ENCODE data around the gene RGMB. TPM values are rescaled to one million over a fixed set of nuclear protein-coding genes. Genes with fewer than 3 reads are reported as not detected.
"Not testable (repeated sequence)": the region's sequence is repeated elsewhere in the genome, so short reads cannot be mapped to it uniquely, and the experiment has no call there.

RGMB gene
- total RNA-seq, 2 experiments from 2014 or later, result 0.13 to 0.16 TPM

GRCh38 chr5:98749046-98749445 lies 24.4 kb upstream of the RGMB start:
- Mint-ChIP-seq H3K36me3 (ENCODE audit: low read depth) (no peaks in the 10 kb centered on the region), H3K4me3 (no peak overlapping the region), H3K27ac (no peak overlapping the region), H3K9me3 (ENCODE audit: insufficient read depth) (no peaks in the 10 kb centered on the region), H3K4me1 (ENCODE audit: low read depth) (no peaks in the 10 kb centered on the region), H3K27me3 (ENCODE audit: low read depth) (peaks cover 23% of the 10 kb centered on the region)
- DNase-seq, result no peak
- CTCF ChIA-PET, result interaction anchor here (8.1 kb wide), 1 partner anchor 19 kb away, joined by 52 read pairs; no protein-coding TSS in a partner anchor
- no peak for ATAC-seq
- POLR2A ChIA-PET, result interaction anchor here (0.6 kb wide), 1 partner anchor 1451 kb away, joined by 3 read pairs; no protein-coding TSS in a partner anchor

- Mint-ChIP-seq H3K27ac (no peak overlapping the region), H3K4me3 (no peak overlapping the region), H3K36me3 (ENCODE audit: low read depth) (no peaks in the 10 kb centered on the region), H3K9me3 (ENCODE audit: insufficient read depth) (no peaks in the 10 kb centered on the region), H3K4me1 (ENCODE audit: low read depth) (no peaks in the 10 kb centered on the region), H3K27me3 (ENCODE audit: low read depth) (peaks cover 13% of the 10 kb centered on the region)
- DNase-seq, result no peak
- ChIA-PET POLR2A (no interaction called here), CTCF (interaction anchor here (0.8 to 8.1 kb wide), 3 partner anchors 18 to 1520 kb away, joined by 3 to 52 read pairs (median 3); no protein-coding TSS in a partner anchor)
- no peak for ATAC-seq
Observed at GRCh38 chr5:98750693-98751092, 22.8 kb upstream of the RGMB start.

- CTCF ChIA-PET, result interaction anchor here (8.1 kb wide), 1 partner anchor 16 kb away, joined by 52 read pairs; no protein-coding TSS in a partner anchor
- ATAC-seq; H3K4me1 Mint-ChIP-seq (ENCODE audit: low read depth); H3K9me3 Mint-ChIP-seq (ENCODE audit: insufficient read depth); POLR2A ChIA-PET; H3K27ac Mint-ChIP-seq; DNase-seq; H3K4me3 Mint-ChIP-seq; H3K36me3 Mint-ChIP-seq (ENCODE audit: low read depth); H3K27me3 Mint-ChIP-seq (ENCODE audit: low read depth): not testable (repeated sequence)
Observed at GRCh38 chr5:98752331-98752730, 21.1 kb upstream of the RGMB start.

GRCh38 chr5:98752801-98753200 lies 20.7 kb upstream of the RGMB start:
- H3K4me1 Mint-ChIP-seq (ENCODE audit: low read depth); H3K27ac Mint-ChIP-seq; POLR2A ChIA-PET; H3K36me3 Mint-ChIP-seq (ENCODE audit: low read depth); H3K9me3 Mint-ChIP-seq (ENCODE audit: insufficient read depth); DNase-seq; H3K4me3 Mint-ChIP-seq; ATAC-seq; H3K27me3 Mint-ChIP-seq (ENCODE audit: low read depth): not testable (repeated sequence)
- CTCF ChIA-PET, result interaction anchor here (1.5 to 8.1 kb wide), 2 partner anchors 16 to 18 kb away, joined by 4 to 52 read pairs; no protein-coding TSS in a partner anchor

GRCh38 chr5:98753507-98753906 lies 20.0 kb upstream of the RGMB start:
- CTCF ChIA-PET, result interaction anchor here (1.2 to 8.1 kb wide), 3 partner anchors 15 to 19 kb away, joined by 3 to 52 read pairs (median 4); no protein-coding TSS in a partner anchor
- H3K4me1 Mint-ChIP-seq (ENCODE audit: low read depth), result no peaks in the 10 kb centered on the region
- H3K27ac Mint-ChIP-seq, result no peak overlapping the region
- no peak for DNase-seq
- H3K27me3 Mint-ChIP-seq (ENCODE audit: low read depth), result peaks cover 4% of the 10 kb centered on the region
- no peak for ATAC-seq
- POLR2A ChIA-PET, result no interaction called here
- no peaks in the 10 kb centered on the region for H3K9me3 Mint-ChIP-seq (ENCODE audit: insufficient read depth)
- no peaks in the 10 kb centered on the region for H3K36me3 Mint-ChIP-seq (ENCODE audit: low read depth)
- H3K4me3 Mint-ChIP-seq, result no peak overlapping the region

DNA sequence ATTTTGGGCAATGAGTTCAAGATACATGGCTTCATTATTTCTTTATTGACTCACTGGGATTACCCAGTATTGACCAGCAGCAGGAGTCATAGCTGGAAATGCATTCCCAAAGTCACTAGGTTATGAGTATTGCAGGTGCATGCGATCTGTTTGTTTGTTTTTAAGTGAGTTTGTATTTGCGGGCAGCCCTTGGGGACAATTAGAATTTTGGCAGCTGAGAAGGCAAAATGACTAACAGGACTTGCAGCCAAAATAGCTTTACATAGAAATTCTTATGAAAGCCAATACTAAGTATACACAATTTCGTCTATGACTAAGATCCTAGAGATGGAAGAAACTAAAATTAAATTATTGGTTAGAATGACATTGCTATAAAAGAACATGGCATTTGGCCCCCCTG lies 18.1 kb upstream of the RGMB start:
- Mint-ChIP-seq H3K9me3 (ENCODE audit: insufficient read depth) (no peaks in the 10 kb centered on the region), H3K36me3 (ENCODE audit: low read depth) (no peaks in the 10 kb centered on the region), H3K27me3 (ENCODE audit: low read depth) (peaks cover 4% of the 10 kb centered on the region), H3K4me1 (ENCODE audit: low read depth) (no peaks in the 10 kb centered on the region), H3K27ac (no peak overlapping the region), H3K4me3 (no peak overlapping the region)
- ChIA-PET CTCF (interaction anchor here (8.1 kb wide), 1 partner anchor 13 kb away, joined by 52 read pairs; no protein-coding TSS in a partner anchor), POLR2A (no interaction called here)
- DNase-seq, result no peak
- ATAC-seq, result no peak

DNA sequence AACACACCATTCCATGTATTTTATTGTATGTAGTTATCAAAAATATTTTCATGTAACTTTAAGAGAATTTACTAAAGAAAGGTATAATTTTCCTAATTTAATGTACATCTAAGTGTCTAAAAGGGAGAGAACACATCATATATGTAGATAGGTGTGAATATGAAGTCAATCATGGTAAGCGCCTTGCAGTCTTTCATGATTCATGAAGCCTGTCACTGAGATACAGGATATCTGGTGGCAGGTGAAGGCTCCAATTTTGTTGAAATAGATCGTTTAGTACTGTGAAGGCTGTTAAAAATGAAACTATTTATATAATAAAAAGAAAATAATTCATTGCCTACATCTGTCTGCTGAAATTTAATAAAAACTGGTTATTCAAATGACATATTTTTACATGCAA lies 15.5 kb upstream of the RGMB start:
- ChIA-PET CTCF (no interaction called here), POLR2A (no interaction called here)
- Mint-ChIP-seq H3K4me1 (ENCODE audit: low read depth) (no peaks in the 10 kb centered on the region), H3K36me3 (ENCODE audit: low read depth) (no peaks in the 10 kb centered on the region), H3K27me3 (ENCODE audit: low read depth) (peaks cover 4% of the 10 kb centered on the region), H3K27ac (no peak overlapping the region), H3K4me3 (no peak overlapping the region), H3K9me3 (ENCODE audit: insufficient read depth) (no peaks in the 10 kb centered on the region)
- no peak for ATAC-seq
- no peak for DNase-seq

GRCh38 chr5:98763001-98763630 lies 10.3 kb upstream of the RGMB start:
- Mint-ChIP-seq H3K4me3 (no peak overlapping the region), H3K9me3 (ENCODE audit: insufficient read depth) (no peaks in the 10 kb centered on the region), H3K36me3 (ENCODE audit: low read depth) (no peaks in the 10 kb centered on the region), H3K27ac (no peak overlapping the region), H3K27me3 (ENCODE audit: low read depth) (peaks cover 29% of the 10 kb centered on the region), H3K4me1 (ENCODE audit: low read depth) (no peaks in the 10 kb centered on the region)
- ChIA-PET POLR2A (no interaction called here), CTCF (no interaction called here)
- ATAC-seq (no peak), DNase-seq (no peak)

DNA sequence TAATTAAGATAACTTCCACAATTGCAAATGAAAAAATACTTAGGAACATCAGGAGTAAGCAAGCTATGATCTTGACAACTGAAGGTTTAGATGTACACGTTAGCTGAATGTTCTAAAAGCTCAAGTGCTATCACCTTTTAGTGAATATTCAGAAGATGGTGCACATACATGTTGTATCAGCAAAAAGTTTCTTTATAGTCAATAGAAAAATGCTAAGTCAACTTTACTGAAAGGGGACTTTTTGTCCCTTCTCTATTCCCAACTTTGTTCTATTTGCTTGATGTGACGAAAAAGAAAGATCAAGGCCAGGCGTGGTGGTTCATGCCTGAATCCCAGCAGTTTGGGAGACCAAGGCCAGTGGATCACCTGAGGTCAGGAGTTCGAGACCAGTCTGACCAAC lies 7.6 kb upstream of the RGMB start:
- no peak for DNase-seq
- Mint-ChIP-seq H3K4me1 (ENCODE audit: low read depth) (peaks cover 21% of the 10 kb centered on the region), H3K27ac (no peak overlapping the region), H3K27me3 (ENCODE audit: low read depth) (peaks cover 49% of the 10 kb centered on the region), H3K9me3 (ENCODE audit: insufficient read depth) (no peaks in the 10 kb centered on the region), H3K4me3 (no peak overlapping the region), H3K36me3 (ENCODE audit: low read depth) (no peaks in the 10 kb centered on the region)
- no peak for ATAC-seq
- POLR2A ChIA-PET, result no interaction called here
- CTCF ChIA-PET, result no interaction called here

DNA sequence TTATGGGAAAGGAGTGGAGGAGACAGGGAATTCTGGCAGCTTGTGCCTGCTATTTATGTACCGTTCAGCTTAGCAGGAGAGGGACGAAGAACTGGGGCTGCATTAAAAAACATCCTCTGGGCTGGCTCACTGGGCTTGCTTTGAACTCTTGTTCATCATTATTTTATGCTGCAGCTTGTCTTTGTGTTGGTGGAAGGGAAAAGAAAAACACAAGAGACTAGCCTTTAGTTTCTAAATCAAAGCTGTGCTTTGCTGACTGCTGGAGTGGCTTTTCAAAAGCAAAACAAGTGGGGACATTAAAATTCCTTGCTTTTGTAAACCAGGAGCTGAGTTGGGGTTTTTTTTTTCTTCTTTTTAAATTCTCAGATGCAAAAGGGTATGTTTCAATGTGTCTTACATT lies 5.9 kb upstream of the RGMB start:
- DNase-seq (no peak), ATAC-seq (no peak)
- peaks cover 59% of the 10 kb centered on the region for H3K27me3 Mint-ChIP-seq (ENCODE audit: low read depth)
- no peak overlapping the region for H3K4me3 Mint-ChIP-seq
- H3K36me3 Mint-ChIP-seq (ENCODE audit: low read depth), result no peaks in the 10 kb centered on the region
- peaks cover 32% of the 10 kb centered on the region for H3K4me1 Mint-ChIP-seq (ENCODE audit: low read depth)
- H3K9me3 Mint-ChIP-seq (ENCODE audit: insufficient read depth), result no peaks in the 10 kb centered on the region
- no peak overlapping the region for H3K27ac Mint-ChIP-seq
- ChIA-PET CTCF (interaction anchor here (1.4 to 7.1 kb wide), 6 partner anchors 9 to 33 kb away, joined by 4 to 71 read pairs (median 13); no protein-coding TSS in a partner anchor), POLR2A (interaction anchor here (0.6 kb wide), 1 partner anchor 162 kb away, joined by 3 read pairs; no protein-coding TSS in a partner anchor)

DNA sequence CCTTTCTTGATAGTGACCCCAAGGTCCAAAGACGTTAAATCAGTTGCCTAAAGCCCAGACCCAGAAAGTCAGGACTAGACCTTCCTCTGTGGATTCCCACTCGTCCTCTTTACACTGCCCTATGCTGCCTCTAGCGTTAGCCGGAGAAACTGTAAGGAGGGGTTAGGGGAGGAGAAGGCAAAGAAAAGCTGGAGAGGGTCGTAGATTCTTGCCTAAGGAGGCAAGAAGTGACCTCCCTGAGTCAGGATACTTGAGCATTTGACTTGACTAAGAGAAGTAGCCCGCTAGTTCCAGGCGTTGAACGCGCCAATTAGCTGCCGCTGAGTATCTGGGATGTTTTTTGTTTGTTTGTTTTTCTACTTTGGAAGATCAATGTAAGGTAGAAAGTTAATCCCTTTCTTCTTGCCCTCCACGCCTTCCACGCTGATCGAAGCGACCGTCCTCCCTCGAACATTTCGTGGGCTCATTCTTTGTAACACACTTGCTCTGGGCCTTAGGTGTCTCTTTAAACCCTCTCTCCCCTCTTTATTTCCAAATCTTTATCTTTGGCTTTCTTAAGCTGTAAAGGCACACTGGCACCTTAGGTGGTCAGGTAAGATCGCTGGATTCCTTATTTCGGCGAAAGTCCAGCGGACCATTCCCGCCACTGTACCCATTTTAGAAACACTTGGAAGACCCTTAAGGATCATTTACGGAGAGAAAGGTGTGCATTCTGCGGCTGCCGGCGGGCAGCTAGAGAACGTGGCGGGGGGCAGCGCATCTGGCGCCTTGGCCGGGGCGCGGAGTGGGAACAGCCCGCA lies 5.1 kb upstream of the RGMB start:
- ATAC-seq, result peak; percentile 37
- Mint-ChIP-seq H3K4me3 (peak overlapping the region; percentile 84), H3K36me3 (ENCODE audit: low read depth) (no peaks in the 10 kb centered on the region), H3K27ac (no peak overlapping the region), H3K4me1 (ENCODE audit: low read depth) (peaks cover 40% of the 10 kb centered on the region), H3K27me3 (ENCODE audit: low read depth) (peaks cover 65% of the 10 kb centered on the region), H3K9me3 (ENCODE audit: insufficient read depth) (no peaks in the 10 kb centered on the region)
- peak; percentile 40 for DNase-seq
- POLR2A ChIA-PET, result interaction anchor here (0.6 kb wide), 2 partner anchors 161 to 924 kb away, joined by 3 read pairs; no protein-coding TSS in a partner anchor
- CTCF ChIA-PET, result interaction anchor here (0.6 to 7.1 kb wide), 21 partner anchors 9 to 293 kb away, joined by 3 to 71 read pairs (median 4); no protein-coding TSS in a partner anchor

GRCh38 chr5:98768960-98769209 lies 4.6 kb upstream of the RGMB start:
- no peak for DNase-seq

More at GRCh38 chr5:98768960-98769209, 4.6 kb upstream of the RGMB start:
- ChIA-PET POLR2A (interaction anchor here (0.6 kb wide), 1 partner anchor 924 kb away, joined by 3 read pairs; no protein-coding TSS in a partner anchor), CTCF (interaction anchor here (0.8 to 7.1 kb wide), 22 partner anchors 8 to 294 kb away, joined by 3 to 71 read pairs (median 4); no protein-coding TSS in a partner anchor)
- no peaks in the 10 kb centered on the region for H3K36me3 Mint-ChIP-seq (ENCODE audit: low read depth)
- peak overlapping the region; percentile 84 for H3K4me3 Mint-ChIP-seq
- ATAC-seq, result no peak
- no peaks in the 10 kb centered on the region for H3K9me3 Mint-ChIP-seq (ENCODE audit: insufficient read depth)
- no peak overlapping the region for H3K27ac Mint-ChIP-seq
- peaks cover 40% of the 10 kb centered on the region for H3K4me1 Mint-ChIP-seq (ENCODE audit: low read depth)
- peaks cover 63% of the 10 kb centered on the region for H3K27me3 Mint-ChIP-seq (ENCODE audit: low read depth)

All from activated CD8-positive, alpha-beta T cell treated with anti-CD3 and anti-CD28 coated beads, Interleukin-2, amount 10 ng/mL, durations not matched to agents 7 days and 5 days (primary cell).